Stimulated activated CD8-positive, alpha-beta memory T cell treated with anti-CD3 and anti-CD28 coated beads, Interleukin-4, amount 100 ng/mL, for 48 hours (primary cell): ENCODE results near the gene UNC13D.
A peak's percentile ranks its signal among the peaks of the same experiment; 100 is the strongest.

Experiments
- DNase-seq: peaks from one replicate; pipeline ENCODE4 v3.0.0-alpha.2; 2020

Gene UNC13D

GRCh38 chr17:75849724-75850123 lies 5.5 kb upstream of the UNC13D start:
- DNase-seq: no peak

DNA sequence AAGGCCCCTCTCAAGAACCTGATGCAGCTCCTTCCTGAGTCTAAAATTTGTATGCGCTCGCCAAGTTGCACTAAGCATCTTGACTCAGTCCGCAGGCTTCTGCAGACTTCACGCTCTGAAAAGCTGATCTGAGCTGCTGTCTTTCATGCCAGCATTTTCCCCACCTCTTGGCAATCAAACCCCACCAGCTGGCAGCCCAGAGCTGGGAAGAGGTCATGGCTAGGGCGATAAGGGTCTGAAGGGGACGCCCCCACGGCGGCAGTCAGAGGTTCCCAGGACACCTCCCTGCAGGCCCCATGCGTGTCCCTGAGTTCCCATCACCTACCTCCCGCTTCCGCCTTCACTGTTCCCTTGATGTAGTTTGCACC lies 5.1 kb upstream of the UNC13D start:
- no peak for DNase-seq

GRCh38 chr17:75848523-75849278 lies 4.5 kb upstream of the UNC13D start:
- DNase-seq: peak; percentile 96

- DNase-seq: no peak
Measured at GRCh38 chr17:75847614-75848522, 3.7 kb upstream of the UNC13D start.

- no peak for DNase-seq
Measured at GRCh38 chr17:75846692-75847613, 2.7 kb upstream of the UNC13D start.

- DNase-seq: no peak
Measured at GRCh38 chr17:75845933-75846691, 1.9 kb upstream of the UNC13D start.

DNA sequence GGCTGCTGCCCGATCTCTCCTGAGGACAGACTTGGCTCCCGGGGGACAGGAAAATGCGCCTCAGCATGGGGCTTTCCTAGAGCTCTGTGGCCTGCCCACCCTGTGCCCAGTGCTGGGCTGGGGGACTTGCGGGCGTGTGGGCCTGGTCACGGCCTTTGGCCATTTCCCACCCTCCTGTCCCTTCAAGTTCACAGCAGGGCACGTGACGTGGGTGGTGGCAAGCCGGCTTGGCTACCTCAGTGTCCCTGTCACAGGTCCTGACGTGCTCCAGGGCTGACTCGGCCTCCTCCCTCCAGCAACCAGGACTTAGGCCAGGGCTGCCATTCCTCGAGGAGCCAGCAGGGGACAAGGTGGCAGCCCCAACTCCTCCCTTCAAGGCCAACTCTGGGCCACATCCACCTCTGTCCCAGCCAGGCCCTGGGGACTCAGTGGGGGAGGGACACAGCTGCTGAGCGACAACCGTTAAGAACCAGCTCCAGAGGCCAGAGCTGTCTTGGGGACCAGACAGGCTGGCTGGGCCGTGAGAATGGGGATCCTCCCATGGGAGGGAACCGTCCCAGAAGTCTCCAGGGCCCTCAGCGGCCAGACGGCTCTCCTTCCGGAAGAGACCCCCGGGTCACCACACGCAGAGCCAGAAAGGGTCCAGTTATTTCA lies 981 bp upstream of the UNC13D start:
- DNase-seq: peak; percentile 82

GRCh38 chr17:75844530-75845057 lies 390 bp upstream of the UNC13D start:
- DNase-seq: no peak

DNA sequence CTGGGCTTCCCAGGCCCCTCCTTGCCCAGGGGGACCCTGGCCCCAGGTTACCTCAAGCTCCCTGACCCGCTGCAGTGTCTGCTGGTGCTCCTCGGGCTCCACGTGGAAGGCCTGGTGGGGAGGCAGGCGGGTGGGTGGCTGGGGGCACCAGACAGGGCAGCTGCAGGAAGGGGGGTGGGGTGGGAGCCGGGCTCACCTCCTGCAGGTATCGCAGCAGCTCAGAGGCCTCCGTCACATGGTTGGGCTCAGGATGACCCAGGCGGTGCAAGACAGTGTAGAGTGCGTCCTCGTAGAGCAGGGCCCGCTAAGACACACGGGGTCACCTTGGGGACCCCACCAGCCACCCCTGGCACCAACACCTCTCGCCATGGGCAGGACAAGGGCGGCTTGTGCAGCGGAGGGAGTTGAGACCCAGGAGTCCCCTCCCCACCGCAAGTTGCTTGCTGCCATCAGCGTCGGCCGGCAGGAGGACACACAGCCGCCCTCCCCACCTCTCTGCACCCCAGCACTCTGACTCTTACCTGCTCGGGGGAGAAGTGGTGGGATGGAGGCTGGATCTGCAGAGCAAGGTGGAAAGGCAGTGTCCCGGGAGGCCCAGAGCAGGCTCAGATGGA lies 1.1 kb downstream of the UNC13D start:
- peak; percentile 47 for DNase-seq

- no peak for DNase-seq
Measured at GRCh38 chr17:75842411-75842810, 1.8 kb downstream of the UNC13D start.

DNA sequence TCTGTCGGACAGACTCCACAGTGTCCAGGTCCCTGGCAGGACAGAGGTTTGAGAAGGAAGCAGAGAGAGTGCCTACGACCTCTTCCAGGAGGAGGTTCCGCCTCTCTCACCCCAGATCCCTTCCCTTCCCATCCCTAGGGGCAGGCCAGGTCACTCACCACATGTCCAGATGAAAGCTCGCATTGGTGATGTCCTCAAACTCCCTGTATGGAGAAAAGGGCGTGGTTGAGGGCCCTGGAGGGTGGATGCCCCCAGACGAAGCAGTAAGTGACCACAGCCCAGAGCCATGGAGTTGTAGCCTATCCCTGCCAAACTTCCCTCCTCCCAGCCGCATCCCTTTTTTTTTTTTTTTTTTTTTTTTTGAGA lies 3.4 kb downstream of the UNC13D start:
- DNase-seq: no peak

DNA sequence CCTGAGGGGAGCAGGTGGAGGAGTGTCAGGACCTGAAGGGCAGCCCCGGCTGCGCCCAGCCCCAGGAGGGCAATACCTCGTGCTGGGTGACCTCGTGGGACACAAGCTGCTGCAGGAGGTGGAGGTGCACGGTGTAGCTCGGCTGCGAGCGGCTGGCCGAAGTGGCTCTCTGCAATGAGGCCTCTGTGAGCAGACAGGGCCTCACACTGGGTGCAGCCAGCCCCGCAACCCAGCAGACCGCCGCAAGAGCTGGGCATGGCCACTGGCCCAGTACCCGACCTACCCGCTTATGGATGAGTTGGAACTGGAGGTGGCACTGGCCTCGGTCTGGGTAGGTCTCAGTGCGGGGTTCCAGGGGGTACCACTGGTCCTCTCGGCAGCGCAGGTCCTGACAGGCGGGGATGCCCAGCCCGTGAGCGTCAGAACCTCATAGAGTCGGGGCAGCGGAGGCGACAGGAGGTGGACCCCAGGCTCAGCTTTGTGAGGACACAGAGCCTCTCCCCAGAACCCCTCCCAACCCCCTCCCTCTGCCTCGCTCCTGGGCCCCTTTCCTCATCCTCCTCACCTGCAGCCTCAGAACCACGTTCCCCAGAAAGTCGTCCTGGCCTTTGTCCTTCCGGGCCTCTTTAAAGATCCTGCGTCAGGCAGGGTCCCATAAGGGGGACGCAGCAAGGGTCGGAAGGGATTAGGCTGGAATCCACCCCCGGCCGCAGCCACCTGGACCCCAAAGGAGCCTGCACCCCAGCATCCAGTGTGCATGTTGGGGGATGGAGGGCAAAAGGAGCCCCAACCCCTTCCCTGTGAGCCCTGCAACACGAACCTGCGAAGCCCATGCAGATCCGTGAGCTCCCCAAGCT lies 4.0 kb downstream of the UNC13D start:
- no peak for DNase-seq

- DNase-seq: no peak
Measured at GRCh38 chr17:75838410-75838809, 5.8 kb downstream of the UNC13D start.

DNA sequence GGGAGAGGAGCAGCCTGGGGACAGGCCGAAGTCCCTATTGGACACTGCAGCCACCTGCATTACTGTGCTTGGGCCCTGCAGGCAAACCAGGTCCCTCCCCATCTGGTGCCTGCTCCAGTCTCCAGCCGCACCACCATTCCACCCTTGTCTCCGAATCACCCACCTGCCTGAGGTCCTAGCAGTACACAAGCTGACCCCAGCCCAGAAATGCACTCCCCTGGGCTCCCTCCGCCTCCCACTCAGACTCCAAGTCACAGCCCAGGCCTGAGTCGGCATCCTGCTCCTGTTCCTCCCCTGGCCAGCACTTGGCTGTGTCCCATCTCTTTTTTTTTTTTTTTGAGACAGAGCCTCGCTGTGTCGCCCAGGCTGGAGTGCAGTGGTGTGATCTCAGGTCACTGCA lies 6.3 kb downstream of the UNC13D start:
- DNase-seq: no peak

DNA sequence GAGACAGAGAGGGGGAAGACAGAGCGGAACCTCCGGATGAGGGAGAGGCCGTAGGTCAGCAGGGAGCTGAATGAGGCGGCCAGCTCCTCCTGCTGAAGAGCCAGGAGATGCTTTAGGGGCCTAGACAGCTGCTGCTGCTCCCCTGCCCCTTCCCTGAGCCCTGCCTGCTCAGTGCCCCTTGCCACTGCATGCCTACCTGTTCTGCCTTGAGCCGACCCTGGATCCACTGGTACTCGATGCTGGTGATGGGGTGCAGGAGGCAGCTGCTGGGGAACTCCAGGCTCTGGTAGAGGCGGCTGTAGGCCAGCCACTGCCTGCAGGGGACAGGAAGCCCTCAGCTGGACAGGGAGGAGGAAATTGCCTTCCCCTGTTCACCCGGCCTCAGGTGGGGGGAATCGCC lies 7.6 kb downstream of the UNC13D start:
- DNase-seq: no peak

DNA sequence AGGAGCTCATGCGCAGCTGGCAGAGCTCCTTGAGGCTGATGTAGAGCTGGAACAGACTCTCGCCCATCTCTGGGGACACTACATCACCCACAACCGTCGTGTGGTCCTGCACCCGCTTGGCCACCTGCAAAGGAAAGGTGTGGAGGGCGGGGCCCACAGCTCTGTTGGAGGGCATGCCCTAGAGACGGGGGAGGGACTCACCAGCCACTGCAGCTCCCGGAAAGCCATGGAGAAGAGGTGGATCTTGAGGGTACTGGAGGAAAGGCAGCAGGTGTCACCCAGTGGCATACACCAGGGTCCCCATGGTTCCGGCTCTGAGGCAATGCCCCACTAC lies 8.6 kb downstream of the UNC13D start:
- DNase-seq: no peak

GRCh38 chr17:75834928-75835653 lies 9.1 kb downstream of the UNC13D start:
- no peak for DNase-seq

DNA sequence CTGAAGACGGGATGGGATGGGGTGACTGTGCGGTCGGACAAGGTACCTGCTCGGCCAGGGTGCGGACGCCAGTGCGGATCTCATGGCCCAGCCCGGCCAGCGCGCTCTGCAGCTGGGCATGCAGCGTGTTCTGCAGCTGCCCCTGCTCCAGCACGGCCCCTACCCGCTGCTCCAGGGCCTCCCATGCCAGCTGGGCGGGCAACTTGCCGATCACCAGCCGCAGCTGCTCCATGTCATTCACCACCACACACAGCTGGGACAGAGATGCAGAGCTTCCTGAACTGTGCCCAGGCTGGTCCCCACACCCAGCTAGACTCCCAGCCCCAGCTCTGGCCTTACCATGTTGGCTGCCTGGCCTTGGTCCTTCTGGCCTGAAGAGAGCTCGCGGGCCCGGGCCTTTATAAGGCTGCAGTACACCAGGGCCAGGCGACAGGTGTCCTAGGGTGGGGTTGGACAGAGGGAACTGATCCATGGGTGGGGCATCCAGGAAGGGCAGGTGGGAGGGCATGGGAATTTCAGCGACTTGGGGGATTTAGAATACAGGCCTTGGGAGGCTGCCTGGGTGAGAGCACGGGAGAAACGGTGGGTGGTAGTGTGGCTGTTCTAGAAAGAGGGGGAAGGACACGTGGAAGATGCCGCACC lies 9.8 kb downstream of the UNC13D start:
- no peak for DNase-seq
